ENCODE data around the gene AGPAT1.

AGPAT1 gene

DNA sequence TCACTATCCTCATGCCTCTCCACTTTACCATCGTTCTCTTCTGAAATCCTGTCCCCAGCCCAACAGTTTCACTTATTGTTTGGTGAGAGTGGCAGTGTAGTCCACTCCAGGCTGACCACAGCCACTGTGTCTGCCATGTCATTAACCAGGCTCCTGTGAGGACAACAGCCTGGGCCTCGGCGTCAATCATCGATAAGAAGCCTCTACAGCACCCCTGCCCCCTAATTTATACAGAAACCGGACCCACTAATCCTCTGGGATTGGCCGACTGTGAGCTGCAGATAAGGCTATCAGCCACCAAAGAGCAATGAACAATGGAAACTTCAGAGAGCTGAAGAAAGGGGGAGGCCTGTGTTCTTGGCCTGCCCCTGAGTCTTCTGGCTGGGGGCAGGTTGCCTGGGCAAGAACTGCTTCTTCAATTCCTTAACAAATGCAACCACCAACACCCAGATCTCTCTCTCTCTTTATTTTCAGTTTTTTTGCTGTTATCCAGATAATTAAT lies 8.1 kb downstream of the AGPAT1 start:
- no peak for DNase-seq

DNA sequence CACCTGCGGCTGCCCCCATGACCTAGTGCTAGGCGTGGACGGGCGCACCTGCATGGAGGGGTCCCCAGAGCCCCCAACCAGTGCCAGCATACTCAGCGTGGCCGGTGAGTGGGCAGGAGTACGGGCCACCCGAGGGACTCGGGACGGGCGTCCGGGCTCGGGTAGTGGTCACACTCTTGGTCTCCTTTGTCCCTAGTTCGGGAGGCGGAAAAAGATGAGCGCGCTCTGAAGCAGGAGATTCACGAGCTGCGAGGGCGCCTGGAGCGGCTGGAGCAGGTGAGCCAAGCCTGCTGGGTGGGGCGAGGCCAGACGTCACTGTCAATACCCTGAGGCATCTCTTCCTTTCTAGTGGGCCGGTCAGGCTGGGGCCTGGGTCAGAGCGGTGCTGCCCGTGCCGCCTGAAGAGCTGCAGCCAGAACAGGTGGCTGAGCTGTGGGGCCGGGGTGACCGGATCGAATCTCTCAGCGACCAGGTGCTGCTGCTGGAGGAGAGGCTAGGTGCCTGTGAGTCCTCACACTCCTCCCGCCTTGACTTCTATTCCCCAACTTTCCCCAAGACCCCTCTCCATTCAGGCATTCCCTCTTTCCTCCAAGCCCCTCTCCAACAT lies 8.6 kb downstream of the AGPAT1 start:
- no peak for DNase-seq

DNA sequence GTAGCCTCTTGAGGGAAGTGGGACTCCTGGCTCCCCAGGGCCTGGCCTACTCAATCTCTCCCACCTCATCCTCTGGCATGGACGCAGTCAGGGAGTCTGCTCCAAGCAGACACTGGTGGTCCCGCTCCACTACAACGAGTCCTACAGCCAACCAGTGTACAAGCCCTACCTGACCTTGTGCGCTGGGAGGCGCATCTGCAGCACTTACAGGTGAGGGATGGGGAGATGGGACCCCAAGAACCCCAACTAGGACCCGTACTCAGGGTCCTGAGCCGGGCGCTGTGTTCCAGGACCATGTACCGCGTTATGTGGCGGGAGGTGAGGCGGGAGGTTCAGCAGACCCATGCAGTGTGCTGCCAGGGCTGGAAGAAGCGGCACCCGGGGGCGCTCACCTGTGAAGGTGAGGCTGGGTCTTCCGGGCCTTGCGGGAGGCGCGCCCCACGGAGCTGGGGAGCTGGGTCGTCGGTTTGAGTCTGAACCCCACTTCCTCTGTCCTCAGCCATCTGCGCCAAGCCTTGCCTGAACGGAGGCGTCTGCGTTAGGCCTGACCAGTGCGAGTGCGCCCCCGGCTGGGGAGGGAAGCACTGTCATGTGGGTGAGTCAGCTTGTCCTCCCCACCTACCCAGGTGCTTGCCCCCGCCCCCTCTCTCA lies 9.3 kb downstream of the AGPAT1 start:
- DNase-seq, result no peak

DNA sequence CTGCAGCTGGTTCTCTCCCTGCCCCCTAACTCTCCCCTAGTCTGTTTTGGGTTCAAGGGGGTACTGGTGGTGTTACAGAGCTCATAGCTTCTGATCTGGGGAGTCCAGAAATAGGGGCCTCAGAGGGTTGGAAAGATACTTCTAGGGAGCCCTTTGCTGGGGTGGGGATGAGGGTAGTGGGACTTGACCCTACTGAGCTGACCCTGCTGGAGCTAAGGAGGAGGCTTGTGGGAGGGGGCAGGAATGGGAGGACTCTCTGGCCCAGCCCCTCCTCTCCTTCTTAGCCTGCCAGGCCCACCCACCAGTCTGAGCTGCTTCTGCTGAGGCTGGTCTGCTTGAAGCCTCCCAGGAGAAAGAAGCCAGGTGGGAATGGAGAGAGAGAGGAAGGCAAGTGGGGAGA lies 11.6 kb downstream of the AGPAT1 start, which contains the start of gene EGFL8:
TSS of gene EGFL8 (plus strand) at position 301 of the 400 bp plus-strand sequence. CDS start 1,571 bp downstream, outside the sequence.
- DNase-seq, result no peak

DNA sequence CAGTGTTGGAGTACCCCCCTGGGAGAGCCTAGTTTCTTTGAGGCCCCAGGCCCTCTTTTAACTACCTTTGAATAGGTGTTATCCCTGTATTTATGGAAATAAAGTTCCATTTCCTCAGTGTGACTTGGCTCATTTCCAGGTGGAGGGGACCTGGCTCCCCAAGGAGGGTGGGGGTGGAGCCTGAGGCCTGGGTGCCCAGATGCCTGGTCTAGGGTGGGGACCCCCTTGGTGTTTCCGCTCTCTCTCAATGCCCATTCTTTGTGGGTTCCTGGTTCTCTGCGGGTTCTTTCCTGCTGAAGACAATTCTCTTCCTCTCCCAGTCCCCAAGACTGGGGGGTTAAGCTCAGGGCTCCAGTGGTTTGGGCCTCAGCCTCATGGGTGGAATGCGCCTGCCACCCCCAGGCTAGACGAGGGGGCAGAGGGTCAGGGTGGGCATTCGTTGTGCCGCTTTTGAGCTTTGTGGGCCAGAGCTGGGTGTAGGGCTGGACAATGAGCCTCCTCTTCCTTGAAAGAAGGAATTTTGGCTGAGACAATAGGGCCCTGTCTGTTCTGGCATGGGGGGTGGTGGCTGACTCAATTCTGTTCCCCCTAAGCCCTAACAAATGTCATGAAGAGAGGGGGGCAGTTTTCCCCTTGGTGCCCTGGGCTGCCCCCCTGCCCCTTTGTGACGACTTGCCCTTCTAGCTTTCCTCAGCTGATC lies 12.2 kb downstream of the AGPAT1 start:
- no peak for DNase-seq

DNA sequence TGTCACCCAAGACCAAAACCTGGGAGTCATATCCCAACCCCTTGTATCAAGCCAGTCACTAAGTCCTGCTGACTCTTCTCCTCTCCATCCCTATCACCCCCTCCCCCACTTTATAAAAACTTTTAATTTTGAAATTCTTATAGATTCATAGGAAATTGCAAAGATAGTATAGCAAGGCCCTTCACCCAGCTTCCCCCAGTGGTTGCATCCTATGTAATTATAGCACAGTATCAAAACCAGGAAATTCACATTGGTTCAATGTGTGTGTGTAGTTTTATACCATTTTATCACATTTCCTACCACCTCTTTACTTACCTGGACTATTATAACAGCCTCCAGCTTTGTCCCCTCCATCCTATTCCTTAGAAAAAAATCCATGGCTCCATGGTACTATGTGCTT lies 17.8 kb downstream of the AGPAT1 start:
- DNase-seq, result no peak

DNA sequence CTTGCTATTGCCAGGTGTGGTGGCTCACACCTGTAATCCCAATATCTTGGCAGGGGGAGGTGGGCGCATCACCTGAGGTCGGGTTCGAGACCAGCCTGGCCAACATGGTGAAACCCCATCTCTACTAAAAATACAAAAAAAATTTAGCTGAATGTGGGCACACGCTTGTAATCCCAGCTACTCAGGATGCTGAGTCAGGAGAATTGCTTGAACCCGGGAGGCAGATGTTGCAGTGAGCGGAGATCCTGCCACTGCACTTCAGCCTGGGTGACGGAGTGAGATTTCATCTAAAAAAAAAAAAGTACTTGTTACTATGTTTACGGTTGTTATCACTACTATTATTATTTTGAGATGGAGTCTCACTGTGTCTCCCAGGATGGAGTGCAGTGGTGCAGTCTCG lies 19.0 kb downstream of the AGPAT1 start:
- DNase-seq, result no peak

DNA sequence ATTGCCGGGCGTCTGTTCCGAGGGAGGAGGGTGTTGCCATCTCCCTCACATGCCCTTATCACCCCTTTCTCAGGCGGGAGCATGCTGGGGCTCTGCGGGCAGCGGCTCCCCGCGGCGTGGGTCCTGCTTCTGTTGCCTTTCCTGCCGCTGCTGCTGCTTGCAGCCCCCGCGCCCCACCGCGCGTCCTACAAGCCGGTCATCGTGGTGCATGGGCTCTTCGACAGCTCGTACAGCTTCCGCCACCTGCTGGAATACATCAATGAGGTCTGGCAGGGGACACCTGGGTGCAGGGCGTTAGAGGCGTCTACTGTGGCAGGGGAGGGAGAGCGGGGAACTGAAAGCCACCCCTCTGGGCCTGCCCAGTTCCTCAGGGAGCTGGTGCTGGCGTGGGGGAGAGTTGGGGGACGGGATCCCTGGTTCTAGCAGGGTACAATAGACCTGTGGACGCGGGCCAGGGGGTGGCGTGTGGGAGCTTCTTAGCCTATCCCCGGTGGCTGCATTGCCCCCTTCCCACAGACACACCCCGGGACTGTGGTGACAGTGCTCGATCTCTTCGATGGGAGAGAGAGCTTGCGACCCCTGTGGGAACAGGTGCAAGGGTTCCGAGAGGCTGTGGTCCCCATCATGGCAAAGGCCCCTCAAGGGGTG lies 21.2 kb downstream of the AGPAT1 start:
- peak in 1 of 2 experiments; percentile 52 for DNase-seq

DNA sequence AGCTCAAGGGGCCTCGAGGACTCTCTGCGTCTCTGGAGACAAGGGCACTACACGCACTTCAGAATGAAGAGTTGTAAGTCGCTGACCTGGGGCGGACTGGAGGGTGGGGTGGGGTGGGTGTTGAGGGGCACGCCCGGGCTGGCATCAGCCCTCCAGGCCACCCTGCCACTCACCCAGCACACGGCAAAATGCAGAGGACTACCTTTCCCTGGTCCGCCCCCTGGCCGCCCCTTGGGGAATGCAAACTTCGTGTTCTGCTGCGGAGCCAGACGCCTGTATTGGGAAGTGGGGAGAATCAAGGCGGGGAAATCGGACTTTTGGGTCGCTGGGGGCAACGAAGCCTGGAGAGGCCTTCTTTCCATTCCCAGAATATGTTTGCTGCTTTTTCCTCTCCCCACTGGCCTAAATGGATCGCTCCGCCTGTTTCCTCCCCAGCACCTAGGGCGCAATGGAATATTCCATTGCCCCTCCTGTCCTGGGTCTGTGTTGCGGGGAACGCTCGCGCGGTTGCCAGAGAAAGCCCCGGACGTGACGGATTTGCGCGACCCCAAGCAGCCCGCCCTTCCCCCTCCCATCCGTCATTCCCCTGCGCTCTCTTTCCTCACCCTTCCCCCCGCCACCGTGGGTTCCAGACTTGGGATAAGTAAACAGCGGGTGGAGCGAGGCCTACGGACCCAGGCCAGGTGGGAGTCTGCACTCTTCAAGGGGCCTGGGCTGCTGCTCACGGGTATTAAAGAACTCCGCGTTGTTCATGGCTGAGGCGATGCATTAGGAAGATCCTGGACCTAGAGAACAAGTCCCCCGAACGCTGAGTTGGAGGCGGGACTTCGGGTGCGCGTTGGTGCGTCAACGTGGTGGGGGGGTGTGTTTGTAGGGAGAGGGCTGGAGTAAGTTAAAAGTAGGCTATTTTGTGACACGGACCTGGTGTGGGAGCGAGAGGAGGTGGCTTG lies 22.0 kb downstream of the AGPAT1 start, which contains the start of gene PPT2:
TSS of gene PPT2 (plus strand) at position 578 of the 950 bp plus-strand sequence. CDS start 454 bp downstream, outside the sequence.
- peak; percentile 31 to 83 for DNase-seq

DNA sequence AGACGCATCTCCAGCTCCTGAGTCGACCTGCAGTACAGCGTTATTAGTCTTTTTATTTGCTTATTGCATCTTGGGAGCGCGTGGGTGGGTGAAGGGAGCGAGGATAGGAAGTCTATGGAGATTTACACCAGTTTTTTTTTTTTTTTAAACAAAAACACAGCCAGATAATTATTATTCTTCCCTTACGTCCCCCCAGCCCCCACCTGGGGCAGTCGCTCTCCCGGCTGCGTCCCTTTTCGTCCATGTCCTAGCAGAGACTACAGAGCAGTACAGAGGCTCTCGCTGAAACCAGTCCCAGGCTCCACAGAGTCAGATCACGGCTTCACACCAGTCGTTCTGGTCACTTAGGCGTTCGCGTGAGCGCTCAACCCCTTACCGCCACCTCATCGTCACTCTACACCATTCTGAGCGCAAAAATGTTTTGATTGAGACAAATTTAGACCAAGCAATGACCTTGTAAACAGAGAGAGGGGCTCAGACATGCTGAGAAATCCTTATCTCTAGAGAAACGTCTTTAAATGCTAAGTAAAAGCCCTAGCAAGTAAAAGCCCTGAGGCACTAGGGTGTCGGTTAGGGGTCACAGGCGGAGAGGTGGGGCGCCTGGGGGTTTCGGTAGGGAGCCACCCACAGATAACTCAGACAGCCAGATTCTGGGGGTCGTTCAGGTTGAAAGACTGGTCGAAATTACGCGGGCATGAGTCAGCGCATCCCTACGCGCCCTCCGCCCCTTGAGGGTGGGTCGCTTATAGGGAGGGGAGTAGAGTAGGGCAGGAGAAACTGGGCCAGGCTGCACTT lies 22.9 kb downstream of the AGPAT1 start:
- no peak for DNase-seq

DNA sequence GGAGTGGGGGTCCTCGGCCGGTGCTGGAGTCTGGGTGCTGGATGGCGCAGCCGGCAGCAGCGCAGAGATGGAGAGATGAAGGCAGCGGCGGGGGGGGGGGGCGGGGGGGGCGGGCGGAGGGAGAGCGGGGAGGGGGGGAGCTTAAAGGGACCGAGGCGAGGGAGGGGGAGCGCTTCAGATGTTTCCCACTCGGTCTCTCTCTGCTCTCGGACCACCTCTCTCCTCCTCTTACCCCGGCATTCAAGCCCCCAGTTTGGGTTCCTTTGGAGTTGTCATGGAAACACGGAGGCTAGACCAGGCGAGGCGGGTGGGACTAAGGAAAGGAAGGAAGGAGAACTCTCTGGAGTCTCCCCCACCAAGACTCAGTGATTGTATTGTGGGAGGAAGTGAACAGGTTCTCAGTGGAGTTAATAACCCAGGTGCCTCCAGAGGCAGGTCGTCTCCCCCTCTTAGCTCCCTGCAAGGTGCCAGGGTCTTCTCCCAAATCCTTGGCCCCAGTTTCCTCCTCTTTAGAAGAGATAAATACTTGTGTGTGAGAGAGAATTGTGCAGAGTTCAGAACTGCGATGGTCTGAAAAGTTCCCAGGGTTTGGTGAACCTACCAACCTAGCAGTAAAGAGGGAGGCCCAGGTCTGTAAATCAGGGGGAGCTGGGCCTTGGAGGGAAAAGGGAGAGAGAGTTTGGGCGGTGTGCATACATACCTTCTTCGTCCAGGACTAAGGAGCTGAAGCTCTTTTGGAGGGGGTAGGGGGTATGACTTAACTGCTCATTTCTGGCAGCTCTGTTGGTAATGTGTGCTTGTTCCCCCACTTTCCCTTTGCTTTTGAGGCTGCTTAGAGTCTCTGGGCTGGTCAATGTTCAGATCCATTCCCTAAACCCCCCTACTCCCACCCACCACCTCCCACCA lies 23.8 kb downstream of the AGPAT1 start, which contains the start of gene PRRT1:
TSS of gene PRRT1 (minus strand) at position 77 of the 906 bp plus-strand sequence. CDS start 112 bp downstream, outside the sequence.
- DNase-seq, result no peak

DNA sequence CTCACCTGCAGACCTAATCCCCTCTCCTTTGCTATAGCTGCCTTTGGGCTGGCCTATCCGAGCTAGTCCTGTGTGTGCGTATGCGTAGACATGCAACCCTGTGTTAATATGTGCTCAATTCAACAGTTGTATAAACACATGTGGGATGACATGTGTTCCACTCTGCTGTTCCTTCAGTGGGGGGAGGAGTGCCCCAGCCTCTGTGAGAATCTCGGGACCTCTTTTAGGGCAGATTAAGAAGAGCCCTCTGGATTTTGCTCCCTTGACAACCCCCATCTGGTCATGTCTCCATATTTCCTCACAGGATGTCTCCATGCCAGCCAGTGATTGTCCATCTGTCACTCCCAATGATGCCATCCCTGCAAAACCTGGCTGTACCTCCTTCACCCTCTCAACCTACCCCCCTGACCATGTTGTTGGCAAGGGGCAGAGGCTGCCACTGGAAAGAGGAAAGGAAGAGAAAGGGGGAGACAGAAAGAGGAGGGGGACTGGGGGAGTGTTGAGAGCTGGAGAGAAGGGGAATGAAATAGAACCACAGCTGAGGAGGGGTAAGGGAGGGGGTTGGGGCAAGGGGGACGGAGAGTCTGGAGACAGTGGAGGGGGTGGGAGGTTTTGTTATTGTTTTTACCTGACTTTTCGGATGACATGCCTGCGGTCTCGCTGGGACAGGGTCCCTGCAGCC lies 24.6 kb downstream of the AGPAT1 start:
- DNase-seq, result peak; percentile 66 to 79

DNA sequence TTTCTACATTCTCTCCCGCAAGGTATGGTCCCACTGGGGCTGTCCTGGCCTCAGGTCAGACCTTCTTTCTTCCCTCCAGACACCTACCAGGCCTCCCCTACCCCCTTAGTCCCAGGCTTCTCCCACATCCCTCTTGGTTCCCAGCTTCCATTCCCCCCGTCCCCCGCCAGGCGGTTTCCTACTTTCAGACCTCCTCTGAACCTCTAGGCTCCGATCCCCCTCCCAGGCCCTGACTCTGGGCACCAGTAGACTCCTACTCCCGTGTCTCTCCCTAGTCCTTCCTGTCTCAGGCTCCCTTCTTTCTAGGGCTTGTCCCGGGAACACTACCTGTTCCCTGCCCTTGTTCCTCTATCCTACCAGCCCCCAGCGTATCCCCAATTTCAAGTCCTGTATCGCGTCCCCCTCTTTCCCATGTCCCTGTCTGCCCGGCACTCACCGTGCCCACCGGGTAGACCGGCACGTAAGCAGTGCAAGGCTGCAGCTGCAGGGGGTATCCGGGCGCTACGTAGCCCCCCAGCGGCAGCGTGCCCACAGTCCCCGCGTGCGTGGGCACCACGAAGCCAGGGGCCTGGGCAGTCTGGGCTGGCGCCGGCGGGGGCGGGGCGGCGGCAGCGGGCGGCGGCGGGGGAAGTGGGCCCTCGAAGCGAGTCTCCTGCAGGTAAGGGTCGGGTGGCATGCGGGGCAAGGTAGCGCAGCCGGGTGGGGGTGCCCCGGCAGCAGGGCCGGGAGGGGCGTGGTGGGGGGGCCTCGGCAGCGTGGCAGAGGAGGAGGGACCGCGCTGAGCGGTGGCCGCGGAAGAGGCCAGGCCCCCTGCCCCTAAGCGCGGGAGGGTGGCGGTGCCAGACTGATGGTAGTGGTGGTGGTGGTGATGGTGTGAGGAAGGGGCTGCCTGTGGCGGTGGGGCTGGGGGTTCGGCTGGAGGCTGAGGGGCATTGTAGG lies 25.7 kb downstream of the AGPAT1 start:
- DNase-seq, result no peak

DNA sequence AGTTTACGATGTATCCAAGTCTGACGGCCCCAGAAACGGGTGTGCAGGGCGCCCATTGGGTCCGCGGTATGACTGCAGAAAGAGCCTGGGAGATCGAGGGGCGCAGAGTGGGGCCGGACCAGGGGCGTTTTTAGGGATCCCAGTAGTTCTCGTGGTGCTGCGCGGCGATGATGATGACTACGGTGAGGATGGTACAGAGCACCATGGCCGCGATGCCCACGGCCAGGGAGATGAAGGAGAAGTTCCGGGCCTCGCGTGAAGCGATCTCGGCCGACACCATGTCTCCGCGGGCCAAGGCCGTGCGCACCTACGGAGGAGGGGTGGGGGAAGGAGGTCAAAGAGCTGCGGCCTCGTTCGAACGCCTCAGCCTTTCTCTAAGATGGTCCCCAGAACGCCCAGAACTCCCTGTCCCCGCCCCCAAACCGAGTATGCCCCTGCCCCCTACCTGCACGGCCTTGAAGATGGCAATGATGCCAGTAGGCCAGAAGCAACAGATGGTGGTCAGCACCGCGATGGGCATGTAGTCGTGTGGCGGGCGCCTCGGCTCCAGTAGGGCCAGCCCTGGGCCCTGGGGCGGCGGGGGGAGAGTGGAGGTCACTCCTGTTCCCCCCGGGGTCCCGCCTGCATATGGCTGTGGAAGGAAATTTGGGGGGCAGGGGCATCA lies 26.7 kb downstream of the AGPAT1 start:
- DNase-seq, result no peak

DNA sequence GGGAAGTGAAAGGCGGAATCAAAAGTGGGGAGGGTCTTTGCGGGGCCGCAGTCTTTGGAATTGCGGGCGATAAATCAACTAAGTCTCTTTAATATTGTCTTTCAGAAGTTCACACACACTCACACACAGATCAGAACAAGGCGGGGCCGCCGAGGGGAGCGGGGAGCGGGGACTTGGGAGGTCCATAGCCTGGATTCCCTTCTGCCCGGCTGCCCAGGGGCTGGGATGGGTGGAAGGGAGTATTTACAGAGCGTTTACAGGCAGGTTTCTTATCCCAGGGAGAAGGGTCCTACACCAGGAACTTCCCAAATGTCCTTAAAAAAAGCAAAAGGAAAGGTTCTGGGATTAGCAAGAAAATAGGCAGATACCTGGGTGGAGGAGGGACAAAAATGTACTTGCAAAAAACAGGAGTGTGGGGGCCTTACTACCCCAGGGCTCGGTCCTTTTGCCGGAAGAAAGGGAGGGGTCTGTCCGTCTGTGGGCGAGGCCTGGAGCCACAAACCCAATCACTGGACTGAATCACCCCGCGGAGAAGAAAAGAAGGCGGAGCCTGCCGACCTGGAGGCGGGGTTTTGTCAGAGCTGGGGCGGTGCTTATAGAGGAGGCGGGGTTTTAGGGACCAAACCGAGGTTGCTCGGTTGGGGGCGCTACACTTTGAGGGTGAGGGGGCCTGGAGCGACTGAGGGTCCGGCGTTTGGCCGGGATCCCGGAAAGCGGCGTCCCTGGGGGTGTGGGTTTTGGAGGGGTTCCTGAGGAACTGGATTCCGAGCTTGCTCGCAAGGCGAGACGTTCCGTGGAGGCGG lies 27.4 kb downstream of the AGPAT1 start:
- DNase-seq, result no peak

DNA sequence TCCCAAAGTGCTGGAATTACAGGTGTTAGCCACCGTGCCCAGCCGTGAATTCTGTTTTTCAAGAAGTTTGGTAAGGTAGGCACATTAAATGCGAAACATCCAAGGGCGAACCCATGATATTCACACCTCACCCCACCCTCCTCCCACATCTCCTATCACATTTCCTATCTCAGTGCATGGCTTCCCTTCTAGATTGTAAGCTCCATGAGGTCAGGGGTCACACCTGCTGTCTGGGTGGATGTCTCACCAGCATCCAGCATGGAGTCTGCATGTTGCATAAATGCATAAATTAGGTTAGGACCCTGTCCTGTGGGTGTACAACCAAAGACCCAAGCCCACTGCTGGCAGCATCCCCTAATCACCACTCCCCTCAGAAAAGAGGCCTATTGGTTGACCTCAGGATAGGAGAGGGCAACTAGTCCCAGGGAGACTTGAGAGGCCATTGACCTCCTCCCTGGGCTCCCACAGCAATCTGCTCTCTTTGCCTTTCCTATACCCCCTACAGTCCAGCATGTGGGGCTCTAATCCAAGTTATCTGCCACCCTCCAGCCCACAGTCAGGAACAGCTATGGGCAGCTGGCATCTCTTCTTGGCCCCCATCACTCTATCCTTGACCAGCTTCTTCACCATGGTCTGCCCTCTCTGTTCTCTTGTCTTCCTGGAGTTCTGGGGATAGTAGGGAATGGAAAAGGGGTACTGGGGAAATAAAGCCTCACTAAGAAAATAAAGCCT lies 28.3 kb downstream of the AGPAT1 start:
- no peak for DNase-seq

Measured in cerebellar nuclear complex (tissue), 1 donor.